Measurements from ENCODE around the gene RBM6.
"Not testable (repeated sequence)": the region's sequence is repeated elsewhere in the genome, so short reads cannot be mapped to it uniquely, and the experiment has no call there.

Gene RBM6

GRCh38 chr3:49929291-49930167 is 10.4 kb upstream of the RBM6 start, which contains the start of gene MON1A:
Gene MON1A (minus strand): TSS chr3:49929811. CDS start chr3:49913346, 16,465 bp downstream.
- peak; percentile 65 for DNase-seq (ENCODE audit: extremely low read depth, low read depth)
- TF ChIP-seq, protein P1, sequence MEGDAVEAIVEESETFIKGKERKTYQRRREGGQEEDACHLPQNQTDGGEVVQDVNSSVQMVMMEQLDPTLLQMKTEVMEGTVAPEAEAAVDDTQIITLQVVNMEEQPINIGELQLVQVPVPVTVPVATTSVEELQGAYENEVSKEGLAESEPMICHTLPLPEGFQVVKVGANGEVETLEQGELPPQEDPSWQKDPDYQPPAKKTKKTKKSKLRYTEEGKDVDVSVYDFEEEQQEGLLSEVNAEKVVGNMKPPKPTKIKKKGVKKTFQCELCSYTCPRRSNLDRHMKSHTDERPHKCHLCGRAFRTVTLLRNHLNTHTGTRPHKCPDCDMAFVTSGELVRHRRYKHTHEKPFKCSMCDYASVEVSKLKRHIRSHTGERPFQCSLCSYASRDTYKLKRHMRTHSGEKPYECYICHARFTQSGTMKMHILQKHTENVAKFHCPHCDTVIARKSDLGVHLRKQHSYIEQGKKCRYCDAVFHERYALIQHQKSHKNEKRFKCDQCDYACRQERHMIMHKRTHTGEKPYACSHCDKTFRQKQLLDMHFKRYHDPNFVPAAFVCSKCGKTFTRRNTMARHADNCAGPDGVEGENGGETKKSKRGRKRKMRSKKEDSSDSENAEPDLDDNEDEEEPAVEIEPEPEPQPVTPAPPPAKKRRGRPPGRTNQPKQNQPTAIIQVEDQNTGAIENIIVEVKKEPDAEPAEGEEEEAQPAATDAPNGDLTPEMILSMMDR (IDR thresholded peaks at IDR 0.05; ENCODE audit: low read depth, low read length, missing control alignments), result peak; percentile 37
- H3K4me3 ChIP-seq (replicated peaks; ENCODE audit: low read depth, low read length), result peak within 1 kb of the TSS; percentile 67

DNA sequence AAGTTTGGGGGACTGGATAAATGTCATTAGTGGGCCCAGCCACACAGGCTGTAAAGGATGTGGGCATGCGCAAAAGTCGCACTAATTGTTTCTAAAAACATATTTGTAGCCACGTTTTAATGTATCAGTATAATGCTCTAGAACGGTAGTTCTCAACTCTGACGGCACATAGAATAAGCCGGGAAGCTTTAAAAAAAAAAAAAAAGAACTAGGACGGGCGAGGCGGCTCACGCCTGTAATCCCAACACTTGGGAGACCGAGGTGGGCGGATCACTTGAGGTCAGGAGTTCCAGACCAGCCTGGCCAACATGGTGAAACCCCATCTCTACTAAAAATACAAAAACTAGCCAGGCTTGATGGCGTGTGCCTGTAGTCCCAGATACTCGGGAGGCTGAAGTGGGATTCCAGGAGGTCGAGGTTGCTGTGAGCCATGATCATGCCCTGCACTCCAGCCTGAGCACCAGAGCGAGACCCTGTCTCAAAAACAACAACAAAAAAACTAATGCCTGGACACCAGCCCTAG is 9.7 kb upstream of the RBM6 start:
- TF ChIP-seq, protein P1 (IDR thresholded peaks at IDR 0.05; ENCODE audit: low read depth, low read length, missing control alignments), result no peak
- H3K4me3 ChIP-seq (replicated peaks; ENCODE audit: low read depth, low read length), result peak overlapping the region; percentile 67
- no peak for DNase-seq (ENCODE audit: extremely low read depth, low read depth)

- TF ChIP-seq, protein P1 (IDR thresholded peaks at IDR 0.05; ENCODE audit: low read depth, low read length, missing control alignments), result no peak
- no peak for DNase-seq (ENCODE audit: extremely low read depth, low read depth)
- H3K4me3 ChIP-seq (replicated peaks; ENCODE audit: low read depth, low read length), result no peak overlapping the region
These were observed 9.0 kb upstream of the RBM6 start for GRCh38 chr3:49930922-49931321.

- not testable (repeated sequence) for H3K4me3 ChIP-seq (replicated peaks; ENCODE audit: low read depth, low read length); DNase-seq (ENCODE audit: extremely low read depth, low read depth)
These were observed 7.7 kb upstream of the RBM6 start for GRCh38 chr3:49932281-49932680.

DNA sequence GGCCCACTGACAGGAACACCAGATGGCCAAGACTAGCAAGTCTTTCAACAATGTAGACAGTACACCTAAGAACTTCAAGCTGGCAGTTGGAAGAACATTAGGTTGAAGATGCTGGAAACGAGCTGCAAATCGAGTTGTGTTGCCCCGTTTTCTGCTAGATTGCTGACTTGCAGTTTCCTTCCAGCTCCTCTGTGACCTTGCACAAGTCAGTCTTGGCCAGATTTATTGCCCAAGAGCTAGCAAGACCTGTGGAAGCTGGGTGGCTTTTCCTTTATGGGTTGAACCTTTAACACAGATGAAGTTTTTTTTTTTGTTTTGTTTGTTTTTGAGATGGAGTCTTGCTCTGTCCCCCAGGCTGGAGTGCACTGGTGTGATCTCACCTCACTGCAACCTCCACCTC is 2.9 kb upstream of the RBM6 start:
- no peak overlapping the region for H3K4me3 ChIP-seq (replicated peaks; ENCODE audit: low read depth, low read length)
- no peak for DNase-seq (ENCODE audit: extremely low read depth, low read depth)
- TF ChIP-seq, protein P1 (IDR thresholded peaks at IDR 0.05; ENCODE audit: low read depth, low read length, missing control alignments), result no peak

GRCh38 chr3:49940667-49941249 is 808 bp downstream of the RBM6 start:
- TF ChIP-seq, protein P1 (IDR thresholded peaks at IDR 0.05; ENCODE audit: low read depth, low read length, missing control alignments), result no peak
- H3K4me3 ChIP-seq (replicated peaks; ENCODE audit: low read depth, low read length), result peak overlapping the region; percentile 82
- DNase-seq (ENCODE audit: extremely low read depth, low read depth), result no peak

DNA sequence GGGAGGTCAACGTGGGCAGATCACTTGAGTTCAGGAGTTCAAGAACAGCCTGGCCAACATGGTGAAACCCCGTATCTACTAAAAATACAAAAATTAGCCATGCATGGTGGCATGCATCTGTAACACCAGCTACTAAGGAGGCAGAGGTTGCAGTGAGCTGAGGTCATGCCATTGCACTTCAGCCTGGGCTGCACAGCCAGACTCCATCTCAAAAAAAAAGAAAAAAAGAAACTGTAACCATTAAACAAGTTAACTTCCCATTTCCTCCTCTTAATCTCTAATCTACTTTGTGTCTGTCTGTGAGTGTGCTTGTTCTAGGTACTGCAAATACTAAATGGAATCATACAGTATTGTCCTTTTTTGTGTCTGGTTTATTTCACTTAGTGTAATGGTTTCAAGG is 2.7 kb downstream of the RBM6 start:
- H3K4me3 ChIP-seq (replicated peaks; ENCODE audit: low read depth, low read length), result no peak overlapping the region
- no peak for DNase-seq (ENCODE audit: extremely low read depth, low read depth)
- TF ChIP-seq, protein P1 (IDR thresholded peaks at IDR 0.05; ENCODE audit: low read depth, low read length, missing control alignments), result no peak

Measured in HFF-Myc (cell line).